Stimulated activated naive CD8-positive, alpha-beta T cell treated with anti-CD3 and anti-CD28 coated beads, Interleukin-15, Interleukin-2, amounts not matched to agents 100 ng/mL and 50 ng/mL, for 24 hours (primary cell): Measurements from ENCODE around the gene DHRS1.
A peak's percentile ranks its signal among the peaks of the same experiment; 100 is the strongest.

ENCODE experiments used
- H3K27ac Mint-ChIP-seq: one replicate; pipeline ENCODE4 v1.8.0; 2021; ENCODE audit warnings: mild to moderate bottlenecking, mixed read lengths
- H3K27me3 Mint-ChIP-seq: one replicate; pipeline ENCODE4 v1.8.0; 2021; ENCODE audit warnings: mixed read lengths
- H3K36me3 Mint-ChIP-seq: one replicate; pipeline ENCODE4 v1.8.0; 2021; ENCODE audit warnings: low read depth, mixed read lengths
- H3K4me1 Mint-ChIP-seq: one replicate; pipeline ENCODE4 v1.8.0; 2021; ENCODE audit warnings: low read depth, mixed read lengths
- H3K4me3 Mint-ChIP-seq: one replicate; pipeline ENCODE4 v1.8.0; 2021; ENCODE audit warnings: mild to moderate bottlenecking, mixed read lengths
- H3K9me3 Mint-ChIP-seq: one replicate; pipeline ENCODE4 v1.8.0; 2021; ENCODE audit warnings: mixed read lengths

Gene DHRS1

GRCh38 chr14:24316597-24316950 is 17.0 kb upstream of the DHRS1 start:
- peaks cover 20% of the 10 kb centered on the region for H3K36me3 Mint-ChIP-seq
- H3K4me3 Mint-ChIP-seq: no peak overlapping the region
- no peaks in the 10 kb centered on the region for H3K27me3 Mint-ChIP-seq
- H3K9me3 Mint-ChIP-seq: no peaks in the 10 kb centered on the region
- H3K4me1 Mint-ChIP-seq: peaks cover 54% of the 10 kb centered on the region
- H3K27ac Mint-ChIP-seq: no peak overlapping the region

GRCh38 chr14:24315807-24316596 is 16.4 kb upstream of the DHRS1 start:
- Mint-ChIP-seq H3K36me3 (peaks cover 20% of the 10 kb centered on the region), H3K4me3 (no peak overlapping the region), H3K27ac (no peak overlapping the region), H3K4me1 (peaks cover 56% of the 10 kb centered on the region), H3K9me3 (no peaks in the 10 kb centered on the region), H3K27me3 (no peaks in the 10 kb centered on the region)

- Mint-ChIP-seq H3K27ac (no peak overlapping the region), H3K4me3 (no peak overlapping the region), H3K36me3 (peaks cover 20% of the 10 kb centered on the region), H3K27me3 (no peaks in the 10 kb centered on the region), H3K4me1 (peaks cover 58% of the 10 kb centered on the region), H3K9me3 (no peaks in the 10 kb centered on the region)
Measured at GRCh38 chr14:24315243-24315806, 15.7 kb upstream of the DHRS1 start.

GRCh38 chr14:24314377-24315193 is 15.0 kb upstream of the DHRS1 start:
- Mint-ChIP-seq H3K9me3 (no peaks in the 10 kb centered on the region), H3K27me3 (no peaks in the 10 kb centered on the region), H3K36me3 (peaks cover 20% of the 10 kb centered on the region), H3K27ac (no peak overlapping the region), H3K4me3 (no peak overlapping the region), H3K4me1 (peaks cover 66% of the 10 kb centered on the region)

GRCh38 chr14:24313913-24314312 is 14.3 kb upstream of the DHRS1 start:
- Mint-ChIP-seq H3K27me3 (no peaks in the 10 kb centered on the region), H3K4me1 (peaks cover 70% of the 10 kb centered on the region), H3K4me3 (peak overlapping the region; percentile 18), H3K36me3 (peaks cover 27% of the 10 kb centered on the region), H3K27ac (peak overlapping the region; percentile 81), H3K9me3 (no peaks in the 10 kb centered on the region)

GRCh38 chr14:24312736-24313507 is 13.3 kb upstream of the DHRS1 start:
- Mint-ChIP-seq H3K9me3 (no peaks in the 10 kb centered on the region), H3K27ac (peak overlapping the region; percentile 65), H3K36me3 (peaks cover 35% of the 10 kb centered on the region), H3K4me3 (peak overlapping the region; percentile 74), H3K27me3 (no peaks in the 10 kb centered on the region), H3K4me1 (peaks cover 78% of the 10 kb centered on the region)

GRCh38 chr14:24311837-24312615 is 12.4 kb upstream of the DHRS1 start:
- H3K4me1 Mint-ChIP-seq: peaks cover 72% of the 10 kb centered on the region
- peak overlapping the region; percentile 67 for H3K27ac Mint-ChIP-seq
- H3K4me3 Mint-ChIP-seq: peak overlapping the region; percentile 74
- no peaks in the 10 kb centered on the region for H3K9me3 Mint-ChIP-seq
- H3K27me3 Mint-ChIP-seq: no peaks in the 10 kb centered on the region
- H3K36me3 Mint-ChIP-seq: peaks cover 40% of the 10 kb centered on the region

GRCh38 chr14:24310646-24311604 is 11.3 kb upstream of the DHRS1 start, which contains the start of gene LTB4R:
LTB4R (plus strand) TSS chr14:24311502; CDS start chr14:24315652, 4,150 bp downstream.
- H3K27me3 Mint-ChIP-seq: no peaks in the 10 kb centered on the region
- peaks cover 68% of the 10 kb centered on the region for H3K4me1 Mint-ChIP-seq
- H3K9me3 Mint-ChIP-seq: no peaks in the 10 kb centered on the region
- H3K27ac Mint-ChIP-seq: peak within 1 kb of the TSS; percentile 78
- peaks cover 49% of the 10 kb centered on the region for H3K36me3 Mint-ChIP-seq
- H3K4me3 Mint-ChIP-seq: peak within 1 kb of the TSS; percentile 76

- H3K27me3 Mint-ChIP-seq: no peaks in the 10 kb centered on the region
- H3K27ac Mint-ChIP-seq: peak overlapping the region; percentile 78
Measured at GRCh38 chr14:24310265-24310645, 10.7 kb upstream of the DHRS1 start.

GRCh38 chr14:24309538-24310264 is 10.1 kb upstream of the DHRS1 start, which contains the start of gene LTB4R2:
LTB4R2 (plus strand) TSS chr14:24310140; CDS start chr14:24310665, 525 bp downstream.
- Mint-ChIP-seq H3K27me3 (no peaks in the 10 kb centered on the region), H3K9me3 (no peaks in the 10 kb centered on the region), H3K27ac (peak within 1 kb of the TSS; percentile 78), H3K4me3 (peak within 1 kb of the TSS; percentile 76), H3K4me1 (peaks cover 58% of the 10 kb centered on the region), H3K36me3 (peaks cover 61% of the 10 kb centered on the region)

More at GRCh38 chr14:24310265-24310645, 10.7 kb upstream of the DHRS1 start:
- H3K4me1 Mint-ChIP-seq: peaks cover 63% of the 10 kb centered on the region
- no peaks in the 10 kb centered on the region for H3K9me3 Mint-ChIP-seq
- peak overlapping the region; percentile 76 for H3K4me3 Mint-ChIP-seq
- peaks cover 56% of the 10 kb centered on the region for H3K36me3 Mint-ChIP-seq

GRCh38 chr14:24308342-24309124 is 9.0 kb upstream of the DHRS1 start:
- Mint-ChIP-seq H3K4me3 (no peak overlapping the region), H3K4me1 (peaks cover 47% of the 10 kb centered on the region), H3K27ac (no peak overlapping the region), H3K27me3 (no peaks in the 10 kb centered on the region), H3K9me3 (no peaks in the 10 kb centered on the region), H3K36me3 (peaks cover 70% of the 10 kb centered on the region)
